ENCODE measurements around the gene CYLD. TPM values are rescaled to one million over a fixed set of nuclear protein-coding genes. Genes with fewer than 3 reads are reported as not detected.
A peak's percentile ranks its signal among the peaks of the same experiment; 100 is the strongest.

The CYLD gene
- total and polyA plus RNA-seq, 7 donors: 20.1 to 103 (median 50.5) TPM

GRCh38 chr16:50697881-50698767 lies 43.8 kb upstream of the CYLD start:
- intact Hi-C loops (cut with DNase I): loop anchor here in 1 of 2 donors (10.0 kb wide), 1 partner anchor 107 kb away; no protein-coding TSS in a partner anchor
- H3K27me3 ChIP-seq (ENCODE audit: insufficient read depth in 3 of 3, low read length in 2 of 3): no peaks in the 10 kb centered on the region
- H3K4me3 ChIP-seq: peak overlapping the region; percentile 58
- no peak for DNase-seq
- ATAC-seq: peak; percentile 60 to 79 (median 72)
- H3K36me3 ChIP-seq (ENCODE audit: insufficient read depth in 1 of 2, low read depth in 1 of 2): no peaks in the 10 kb centered on the region
- no peak for TF ChIP-seq CTCF (IDR thresholded peaks at IDR 0.05)
- H3K9me3 ChIP-seq: no peaks in the 10 kb centered on the region
- H3K27ac ChIP-seq: peak overlapping the region; percentile 67
- 30 to 45% (median 31%) methylated on average over 19 of the region's 19 CpGs for WGBS, 3 donors
- peaks cover 46% of the 10 kb centered on the region for H3K4me1 ChIP-seq

- H3K4me3 ChIP-seq: no peak overlapping the region
- DNase-seq (peak in 1 of 2 donors; percentile 61), ATAC-seq (peak; percentile 54 to 82 (median 72))
- 70 to 80% (median 74%) methylated on average over 19 of the region's 19 CpGs for WGBS, 3 donors
- peak overlapping the region; percentile 69 for H3K27ac ChIP-seq
- no peaks in the 10 kb centered on the region for H3K36me3 ChIP-seq (ENCODE audit: insufficient read depth in 1 of 2, low read depth in 1 of 2)
- H3K4me1 ChIP-seq: peaks cover 48% of the 10 kb centered on the region
- H3K27me3 ChIP-seq (ENCODE audit: insufficient read depth in 3 of 3, low read length in 2 of 3): no peaks in the 10 kb centered on the region
- TF ChIP-seq CTCF (IDR thresholded peaks at IDR 0.05): no peak
- intact Hi-C loops (cut with DNase I): loop anchor here in 1 of 2 donors (10.0 kb wide), 1 partner anchor 105 kb away; no protein-coding TSS in a partner anchor
- peaks cover 6% of the 10 kb centered on the region for H3K9me3 ChIP-seq
Measured at GRCh38 chr16:50699326-50700159, 42.3 kb upstream of the CYLD start.

DNA sequence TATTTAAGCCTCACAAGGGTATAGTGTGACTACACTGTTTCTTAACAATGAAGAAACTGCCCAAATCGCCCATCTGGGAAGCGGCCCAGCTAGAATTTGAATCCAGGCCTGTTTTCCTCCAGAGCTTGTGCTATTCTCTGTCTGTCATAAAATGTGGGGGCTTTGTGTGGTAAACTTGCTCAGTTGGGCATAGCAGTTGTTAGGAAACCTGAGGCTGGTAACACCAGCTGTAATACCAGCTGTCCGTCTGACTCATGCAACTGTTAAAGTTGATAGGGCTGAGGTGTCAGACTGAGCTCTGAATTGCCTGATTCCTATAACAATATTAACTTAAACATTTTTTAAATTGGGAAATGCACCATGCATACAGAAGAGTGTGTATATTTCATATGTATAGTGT lies 39.2 kb upstream of the CYLD start:
- H3K27me3 ChIP-seq (ENCODE audit: insufficient read depth in 3 of 3, low read length in 2 of 3): no peaks in the 10 kb centered on the region
- WGBS, 3 donors: 44 to 48% (median 45%) methylated on average over 3 of the region's 3 CpGs
- intact Hi-C loops (cut with DNase I): no loop called here
- peak; percentile 74 to 80 (median 80) for ATAC-seq
- H3K27ac ChIP-seq: peak overlapping the region; percentile 73
- H3K4me3 ChIP-seq: no peak overlapping the region
- peaks cover 14% of the 10 kb centered on the region for H3K9me3 ChIP-seq
- no peaks in the 10 kb centered on the region for H3K36me3 ChIP-seq (ENCODE audit: insufficient read depth in 1 of 2, low read depth in 1 of 2)
- H3K4me1 ChIP-seq: peaks cover 38% of the 10 kb centered on the region
- DNase-seq: no peak
- TF ChIP-seq CTCF (IDR thresholded peaks at IDR 0.05): no peak

GRCh38 chr16:50704245-50704644 lies 37.6 kb upstream of the CYLD start:
- 89 to 97% (median 96%) methylated on average over 1 of the region's 1 CpG for WGBS, 3 donors

More at GRCh38 chr16:50704245-50704644, 37.6 kb upstream of the CYLD start:
- Histone ChIP-seq H3K9me3 (peaks cover 14% of the 10 kb centered on the region), H3K36me3 (ENCODE audit: insufficient read depth in 1 of 2, low read depth in 1 of 2) (no peaks in the 10 kb centered on the region), H3K27me3 (ENCODE audit: insufficient read depth in 3 of 3, low read length in 2 of 3) (no peaks in the 10 kb centered on the region), H3K27ac (no peak overlapping the region), H3K4me1 (peaks cover 26% of the 10 kb centered on the region), H3K4me3 (no peak overlapping the region)
- no peak for ATAC-seq
- intact Hi-C loops (cut with DNase I): no loop called here
- DNase-seq: no peak
- TF ChIP-seq CTCF (IDR thresholded peaks at IDR 0.05): no peak
